H4 (cell line): ENCODE results near the gene TFPI. TPM values are rescaled to one million over a fixed set of nuclear protein-coding genes. Genes with fewer than 3 reads are reported as not detected.

Source experiments
- DNase-seq: peaks from one replicate; pipeline ENCODE4 v3.0.0-alpha.2; 2015; ENCODE audit warnings: low spot score
- total RNA-seq: library from RNA; depleted of rRNA; stranded (reverse); fragments of >200 nt; shearing (Covaris generic); gene quantifications from 2 replicates; pipeline ENCODE4 v1.2.3, GENCODE V29; 2014

Gene TFPI
- total RNA-seq, 1 experiment from 2014 or later = 90.7 TPM

GRCh38 chr2:187504312-187504921 lies 49.8 kb downstream of the TFPI start:
- no peak for DNase-seq

GRCh38 chr2:187503700-187504099 lies 50.5 kb downstream of the TFPI start:
- DNase-seq = no peak

GRCh38 chr2:187502467-187502866 lies 51.8 kb downstream of the TFPI start:
- no peak for DNase-seq

- peak; percentile 68 for DNase-seq
These were observed 53.5 kb downstream of the TFPI start for GRCh38 chr2:187500585-187501359.

GRCh38 chr2:187499941-187500532 lies 54.2 kb downstream of the TFPI start:
- peak; percentile 61 for DNase-seq

- DNase-seq = no peak
These were observed 56.3 kb downstream of the TFPI start for GRCh38 chr2:187497858-187498463.

- no peak for DNase-seq
These were observed 57.1 kb downstream of the TFPI start for GRCh38 chr2:187497140-187497539.

GRCh38 chr2:187495324-187495723 lies 58.9 kb downstream of the TFPI start:
- DNase-seq = no peak

GRCh38 chr2:187493877-187494568 lies 60.2 kb downstream of the TFPI start:
- no peak for DNase-seq

- DNase-seq = no peak
These were observed 61.1 kb downstream of the TFPI start for GRCh38 chr2:187493180-187493579.

GRCh38 chr2:187486241-187486640 lies 68.0 kb downstream of the TFPI start:
- DNase-seq = no peak

GRCh38 chr2:187485523-187485922 lies 68.7 kb downstream of the TFPI start:
- no peak for DNase-seq

- no peak for DNase-seq
These were observed 70.7 kb downstream of the TFPI start for GRCh38 chr2:187483537-187483936.

- no peak for DNase-seq
These were observed 71.4 kb downstream of the TFPI start for GRCh38 chr2:187482796-187483195.

GRCh38 chr2:187481543-187481942 lies 72.7 kb downstream of the TFPI start:
- DNase-seq = no peak

- no peak for DNase-seq
These were observed 75.5 kb downstream of the TFPI start for GRCh38 chr2:187478719-187479118.

GRCh38 chr2:187477051-187477450 lies 77.2 kb downstream of the TFPI start:
- no peak for DNase-seq

GRCh38 chr2:187475499-187476248 lies 78.6 kb downstream of the TFPI start:
- no peak for DNase-seq

GRCh38 chr2:187470698-187471097 lies 83.5 kb downstream of the TFPI start:
- no peak for DNase-seq

- DNase-seq = no peak
These were observed 84.7 kb downstream of the TFPI start for GRCh38 chr2:187469538-187469937.

- DNase-seq = no peak
These were observed 86.0 kb downstream of the TFPI start for GRCh38 chr2:187468262-187468661.
